Measurements from ENCODE around the gene SIGMAR1.

- no peak for TF ChIP-seq CTCF (IDR thresholded peaks at IDR 0.05; ENCODE audit: low read length)
- TF ChIP-seq EZH2 (optimal IDR thresholded peaks at IDR 0.05; ENCODE audit: low read depth, low read length), result no peak
These were observed 49.1 kb upstream of the SIGMAR1 start for GRCh38 chr9:34686732-34687131.

Data from MM.1S (cell line).